Astrocyte (in vitro differentiated cells and primary cell): ENCODE measurements around the gene UNC5B. TPM values are rescaled to one million over a fixed set of nuclear protein-coding genes. Genes with fewer than 3 reads are reported as not detected.

Source experiments
- DNase-seq: peaks from one replicate; pipeline ENCODE4 v3.0.0-alpha.2; 2010; ENCODE audit warnings: low read depth
- FAIRE-seq: peaks from 2 replicates; lab custom pipeline; 2011; peaks lifted over from hg19 to GRCh38; lab: Jason Lieb, UNC
- H2AFZ ChIP-seq: 2 replicates; pipeline ENCODE4 v1.6.0; 2012; ENCODE audit warnings: low read depth, low read length, inconsistent platforms
- H3K27ac ChIP-seq: 2 replicates; pipeline ENCODE4 v1.5.1; 2011; ENCODE audit warnings: low read depth, low read length, inconsistent platforms
- H3K27me3 ChIP-seq: 2 replicates; pipeline ENCODE4 v1.6.0; 2011; ENCODE audit warnings: low read length, inconsistent platforms; ENCODE audit not compliant: insufficient read depth
- H3K36me3 ChIP-seq: 2 replicates; pipeline ENCODE4 v1.5.1; 2011; ENCODE audit warnings: low read length, inconsistent platforms; ENCODE audit not compliant: insufficient read depth
- H3K4me1 ChIP-seq: 2 replicates; pipeline ENCODE4 v1.5.1; 2011; ENCODE audit warnings: low read length, inconsistent platforms; ENCODE audit not compliant: insufficient read depth
- H3K4me2 ChIP-seq: 2 replicates; pipeline ENCODE4 v1.6.0; 2012; ENCODE audit warnings: low read length, inconsistent platforms
- H3K4me3 ChIP-seq: 2 replicates; pipeline ENCODE4 v1.5.1; 2011; ENCODE audit warnings: low read depth, mild to moderate bottlenecking, low read length, inconsistent platforms; ENCODE audit not compliant: insufficient read depth
- H3K79me2 ChIP-seq: 2 replicates; pipeline ENCODE4 v1.6.0; 2012; ENCODE audit warnings: mild to moderate bottlenecking, low read length, inconsistent platforms; ENCODE audit not compliant: insufficient read depth
- H3K9ac ChIP-seq: 2 replicates; pipeline ENCODE4 v1.6.0; 2012; ENCODE audit warnings: mild to moderate bottlenecking, low read length, inconsistent platforms
- H3K9me3 ChIP-seq: 2 replicates; pipeline ENCODE4 v1.5.1; 2012; ENCODE audit warnings: low read depth, mild to moderate bottlenecking, low read length, inconsistent platforms; ENCODE audit not compliant: insufficient read depth
- H4K20me1 ChIP-seq: 2 replicates; pipeline ENCODE4 v1.6.0; 2012; ENCODE audit warnings: low read length, inconsistent platforms; ENCODE audit not compliant: insufficient read depth
- H3K27ac Mint-ChIP-seq: one replicate; pipeline ENCODE4 v1.8.0; 2021; ENCODE audit warnings: mild to moderate bottlenecking, mixed read lengths; ENCODE audit not compliant: unreplicated experiment
- H3K27me3 Mint-ChIP-seq: one replicate; pipeline ENCODE4 v1.8.0; 2021; ENCODE audit warnings: low read depth, mixed read lengths; ENCODE audit not compliant: unreplicated experiment
- H3K36me3 Mint-ChIP-seq: one replicate; pipeline ENCODE4 v1.8.0; 2021; ENCODE audit warnings: low read depth, mixed read lengths; ENCODE audit not compliant: unreplicated experiment
- H3K4me1 Mint-ChIP-seq: one replicate; pipeline ENCODE4 v1.8.0; 2021; ENCODE audit warnings: low read depth, mixed read lengths; ENCODE audit not compliant: unreplicated experiment
- H3K4me3 Mint-ChIP-seq: one replicate; pipeline ENCODE4 v1.8.0; 2021; ENCODE audit warnings: mild to moderate bottlenecking, moderate library complexity, mixed read lengths; ENCODE audit not compliant: unreplicated experiment
- H3K9me3 Mint-ChIP-seq: one replicate; pipeline ENCODE4 v1.8.0; 2021; ENCODE audit warnings: mild to moderate bottlenecking, mixed read lengths; ENCODE audit not compliant: unreplicated experiment
- CTCF ChIP-seq: IDR thresholded peaks from 2 replicates; pipeline ENCODE4 v1.5.1; 2011; ENCODE audit warnings: low read depth, mild to moderate bottlenecking, inconsistent platforms, low read length, moderate library complexity; ENCODE audit not compliant: insufficient read depth
- EZH2 ChIP-seq: IDR thresholded peaks from 2 replicates; pipeline ENCODE4 v1.6.1; 2012; ENCODE audit warnings: mild to moderate bottlenecking, low read length, inconsistent platforms; ENCODE audit not compliant: insufficient read depth
- total RNA-seq: library from RNA; stranded (reverse); gene quantifications from 2 replicates; pipeline ENCODE4 v1.2.1, GENCODE V29; 2021

The UNC5B gene
- total RNA-seq, 1 donor from 2014 or later: 15.0 TPM

GRCh38 chr10:71254834-71255549, 42.6 kb downstream of the UNC5B start:
- Histone ChIP-seq H3K36me3 (no peaks in the 10 kb centered on the region), H3K79me2 (peaks cover 16% of the 10 kb centered on the region), H3K4me3 (no peak overlapping the region), H4K20me1 (peaks cover 45% of the 10 kb centered on the region), H3K4me2 (peak overlapping the region; percentile 72), H3K9ac (peak overlapping the region; percentile 28), H3K27ac (peak overlapping the region; percentile 28), H2AFZ (no peak overlapping the region), H3K9me3 (no peaks in the 10 kb centered on the region), H3K27me3 (no peaks in the 10 kb centered on the region), H3K4me1 (peaks cover 28% of the 10 kb centered on the region)
- DNase-seq: no peak
- no peak overlapping the region for H3K4me3 Mint-ChIP-seq
- peaks cover 6% of the 10 kb centered on the region for H3K27me3 Mint-ChIP-seq
- no peaks in the 10 kb centered on the region for H3K9me3 Mint-ChIP-seq
- peak overlapping the region; percentile 91 for H3K27ac Mint-ChIP-seq
- TF ChIP-seq EZH2 (no peak), CTCF (no peak)
- FAIRE-seq: peak; percentile 5
- H3K4me1 Mint-ChIP-seq: peaks cover 33% of the 10 kb centered on the region
- peaks cover 9% of the 10 kb centered on the region for H3K36me3 Mint-ChIP-seq

GRCh38 chr10:71255550-71255807, 43.1 kb downstream of the UNC5B start:
- peak overlapping the region; percentile 72 for H3K4me2 ChIP-seq
- peak overlapping the region; percentile 28 for H3K9ac ChIP-seq
- H3K4me3 ChIP-seq: no peak overlapping the region
- H2AFZ ChIP-seq: no peak overlapping the region
- Mint-ChIP-seq H3K27ac (peak overlapping the region; percentile 91), H3K9me3 (no peaks in the 10 kb centered on the region), H3K36me3 (peaks cover 9% of the 10 kb centered on the region), H3K4me3 (no peak overlapping the region), H3K4me1 (peaks cover 36% of the 10 kb centered on the region), H3K27me3 (peaks cover 6% of the 10 kb centered on the region)
- no peaks in the 10 kb centered on the region for H3K36me3 ChIP-seq
- H3K9me3 ChIP-seq: no peaks in the 10 kb centered on the region
- peaks cover 16% of the 10 kb centered on the region for H3K79me2 ChIP-seq
- FAIRE-seq (no peak), DNase-seq (no peak)
- peak overlapping the region; percentile 28 for H3K27ac ChIP-seq
- H3K4me1 ChIP-seq: peaks cover 33% of the 10 kb centered on the region
- TF ChIP-seq EZH2 (no peak), CTCF (no peak)
- peaks cover 41% of the 10 kb centered on the region for H4K20me1 ChIP-seq
- H3K27me3 ChIP-seq: no peaks in the 10 kb centered on the region
